Measurements from ENCODE around the gene TIPARP.

DNA sequence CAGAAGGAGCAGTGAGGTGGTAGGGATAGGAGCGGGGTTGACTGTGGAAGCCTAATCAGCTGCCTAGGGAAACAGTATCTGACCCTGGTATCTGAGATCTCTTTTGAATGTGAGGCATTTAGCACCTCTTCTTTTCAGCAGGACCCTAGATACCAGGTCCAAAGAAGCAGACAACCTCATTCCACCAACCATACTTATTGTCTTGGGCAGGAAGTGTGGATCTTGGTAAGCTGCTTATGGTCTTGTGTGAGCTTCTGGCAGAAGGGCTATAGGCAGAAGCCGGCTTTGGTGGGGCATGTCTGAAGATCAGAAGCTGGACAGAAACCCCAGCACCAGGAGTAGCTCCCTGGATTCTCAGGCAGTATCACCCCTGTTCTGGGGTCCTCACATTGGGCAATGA is 65.6 kb downstream of the TIPARP start:
- TF ChIP-seq, protein P1, sequence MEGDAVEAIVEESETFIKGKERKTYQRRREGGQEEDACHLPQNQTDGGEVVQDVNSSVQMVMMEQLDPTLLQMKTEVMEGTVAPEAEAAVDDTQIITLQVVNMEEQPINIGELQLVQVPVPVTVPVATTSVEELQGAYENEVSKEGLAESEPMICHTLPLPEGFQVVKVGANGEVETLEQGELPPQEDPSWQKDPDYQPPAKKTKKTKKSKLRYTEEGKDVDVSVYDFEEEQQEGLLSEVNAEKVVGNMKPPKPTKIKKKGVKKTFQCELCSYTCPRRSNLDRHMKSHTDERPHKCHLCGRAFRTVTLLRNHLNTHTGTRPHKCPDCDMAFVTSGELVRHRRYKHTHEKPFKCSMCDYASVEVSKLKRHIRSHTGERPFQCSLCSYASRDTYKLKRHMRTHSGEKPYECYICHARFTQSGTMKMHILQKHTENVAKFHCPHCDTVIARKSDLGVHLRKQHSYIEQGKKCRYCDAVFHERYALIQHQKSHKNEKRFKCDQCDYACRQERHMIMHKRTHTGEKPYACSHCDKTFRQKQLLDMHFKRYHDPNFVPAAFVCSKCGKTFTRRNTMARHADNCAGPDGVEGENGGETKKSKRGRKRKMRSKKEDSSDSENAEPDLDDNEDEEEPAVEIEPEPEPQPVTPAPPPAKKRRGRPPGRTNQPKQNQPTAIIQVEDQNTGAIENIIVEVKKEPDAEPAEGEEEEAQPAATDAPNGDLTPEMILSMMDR (IDR thresholded peaks at IDR 0.05) = no peak
- TF ChIP-seq POLR2A (IDR thresholded peaks at IDR 0.05) = no peak
